Ectodermal cell (in vitro differentiated cells): ENCODE results near the gene ZDHHC1.
"Not testable (repeated sequence)": the region's sequence is repeated elsewhere in the genome, so short reads cannot be mapped to it uniquely, and the experiment has no call there.

ENCODE experiments used
- H3K27ac ChIP-seq: 2 replicates; pipeline ENCODE4 v1.7.0; 2013; ENCODE audit warnings: mild to moderate bottlenecking, low read depth, low read length; ENCODE audit not compliant: insufficient read depth, poor library complexity, severe bottlenecking
- H3K27me3 ChIP-seq: 2 replicates; pipeline ENCODE4 v1.7.0; 2013; ENCODE audit warnings: mild to moderate bottlenecking, low read length; ENCODE audit not compliant: insufficient read depth, control insufficient read depth, poor library complexity, severe bottlenecking
- H3K36me3 ChIP-seq: one replicate; pipeline ENCODE4 v1.7.0; 2013; ENCODE audit warnings: low read length; ENCODE audit not compliant: control insufficient read depth, insufficient read depth
- H3K4me1 ChIP-seq: one replicate; pipeline ENCODE4 v1.7.0; 2013; ENCODE audit warnings: low read length; ENCODE audit not compliant: control insufficient read depth, insufficient read depth
- H3K4me3 ChIP-seq: 2 replicates; pipeline ENCODE4 v1.7.0; 2013; ENCODE audit warnings: low read depth, low read length, control low read depth; ENCODE audit not compliant: insufficient read depth
- H3K9me3 ChIP-seq: 2 replicates; pipeline ENCODE4 v1.7.0; 2013; ENCODE audit warnings: mild to moderate bottlenecking, low read length, moderate library complexity; ENCODE audit not compliant: control insufficient read depth
- WGBS, 2 experiments: methylation state at CpG; one replicate each; pipeline ENCODE4 v1.1.7; 2013; ENCODE audit warnings: missing lambda C conversion rate in 2 of 2; 5-methylcytosine and 5-hydroxymethylcytosine counted together

Gene ZDHHC1

GRCh38 chr16:67388591-67388990 lies 27.7 kb downstream of the ZDHHC1 start:
- peaks cover 20% of the 10 kb centered on the region for H3K27me3 ChIP-seq
- H3K27ac ChIP-seq = no peak overlapping the region
- peaks cover 25% of the 10 kb centered on the region for H3K4me1 ChIP-seq
- no peaks in the 10 kb centered on the region for H3K36me3 ChIP-seq
- H3K9me3 ChIP-seq = no peaks in the 10 kb centered on the region
- H3K4me3 ChIP-seq = no peak overlapping the region
- WGBS, 2 experiments = 87 to 97% methylated on average over 2 of the region's 2 CpGs

- H3K36me3 ChIP-seq = no peaks in the 10 kb centered on the region
- H3K4me3 ChIP-seq = no peak overlapping the region
- 88 to 89% methylated on average over 8 of the region's 8 CpGs for WGBS, 2 experiments
Observed at GRCh38 chr16:67388191-67388590, 28.1 kb downstream of the ZDHHC1 start.

GRCh38 chr16:67387479-67388079 lies 28.7 kb downstream of the ZDHHC1 start:
- no peaks in the 10 kb centered on the region for H3K36me3 ChIP-seq
- H3K4me3 ChIP-seq = no peak overlapping the region
- H3K27ac ChIP-seq = no peak overlapping the region
- H3K4me1 ChIP-seq = peaks cover 18% of the 10 kb centered on the region
- 86 to 88% methylated on average over 8 of the region's 8 CpGs for WGBS, 2 experiments
- peaks cover 10% of the 10 kb centered on the region for H3K27me3 ChIP-seq
- no peaks in the 10 kb centered on the region for H3K9me3 ChIP-seq

More at GRCh38 chr16:67388191-67388590, 28.1 kb downstream of the ZDHHC1 start:
- Histone ChIP-seq H3K4me1 (peaks cover 23% of the 10 kb centered on the region), H3K27me3 (peaks cover 16% of the 10 kb centered on the region), H3K27ac (no peak overlapping the region), H3K9me3 (no peaks in the 10 kb centered on the region)

GRCh38 chr16:67386861-67387455 lies 29.3 kb downstream of the ZDHHC1 start:
- 79 to 87% methylated on average over 5 of the region's 5 CpGs for WGBS, 2 experiments
- no peak overlapping the region for H3K4me3 ChIP-seq
- H3K27me3 ChIP-seq = peaks cover 4% of the 10 kb centered on the region

GRCh38 chr16:67384778-67385510 lies 31.3 kb downstream of the ZDHHC1 start:
- no peak overlapping the region for H3K27ac ChIP-seq
- WGBS, 2 experiments = 91 to 95% methylated on average over 8 of the region's 8 CpGs
- no peaks in the 10 kb centered on the region for H3K4me1 ChIP-seq
- no peaks in the 10 kb centered on the region for H3K27me3 ChIP-seq
- no peaks in the 10 kb centered on the region for H3K9me3 ChIP-seq
- H3K36me3 ChIP-seq = no peaks in the 10 kb centered on the region
- H3K4me3 ChIP-seq = no peak overlapping the region

More at GRCh38 chr16:67386861-67387455, 29.3 kb downstream of the ZDHHC1 start:
- no peaks in the 10 kb centered on the region for H3K9me3 ChIP-seq
- no peak overlapping the region for H3K27ac ChIP-seq
- no peaks in the 10 kb centered on the region for H3K36me3 ChIP-seq
- peaks cover 11% of the 10 kb centered on the region for H3K4me1 ChIP-seq

- 52 to 86% methylated on average over 2 to 3 of the region's 3 CpGs for WGBS, 2 experiments
- no peaks in the 10 kb centered on the region for H3K36me3 ChIP-seq
- no peak overlapping the region for H3K27ac ChIP-seq
- H3K4me3 ChIP-seq = no peak overlapping the region
- H3K4me1 ChIP-seq = no peaks in the 10 kb centered on the region
- H3K9me3 ChIP-seq = no peaks in the 10 kb centered on the region
- H3K27me3 ChIP-seq = no peaks in the 10 kb centered on the region
Observed at GRCh38 chr16:67383284-67383683, 33.0 kb downstream of the ZDHHC1 start.

- no peaks in the 10 kb centered on the region for H3K27me3 ChIP-seq
- no peaks in the 10 kb centered on the region for H3K4me1 ChIP-seq
- H3K9me3 ChIP-seq = no peaks in the 10 kb centered on the region
- no peaks in the 10 kb centered on the region for H3K36me3 ChIP-seq
- 71 to 83% methylated on average over 1 of the region's 1 CpG for WGBS, 2 experiments
- H3K4me3 ChIP-seq = no peak overlapping the region
- H3K27ac ChIP-seq = no peak overlapping the region
Observed at GRCh38 chr16:67378642-67379041, 37.6 kb downstream of the ZDHHC1 start.

- not testable (repeated sequence) for H3K4me1 ChIP-seq, H3K9me3 ChIP-seq, H3K27me3 ChIP-seq, H3K4me3 ChIP-seq, H3K27ac ChIP-seq, H3K36me3 ChIP-seq
- 94 to 96% methylated on average over 10 to 11 of the region's 11 CpGs for WGBS, 2 experiments
Observed at GRCh38 chr16:67376012-67376411, 40.3 kb downstream of the ZDHHC1 start.

- Histone ChIP-seq H3K27me3 (peaks cover 12% of the 10 kb centered on the region), H3K27ac (no peak overlapping the region), H3K36me3 (no peaks in the 10 kb centered on the region)
Observed at GRCh38 chr16:67372664-67373063, 43.6 kb downstream of the ZDHHC1 start.

GRCh38 chr16:67370661-67371060 lies 45.6 kb downstream of the ZDHHC1 start:
- WGBS, 2 experiments = 92 to 94% methylated on average over 4 of the region's 4 CpGs
- H3K27ac ChIP-seq = no peak overlapping the region

More at GRCh38 chr16:67372664-67373063, 43.6 kb downstream of the ZDHHC1 start:
- Histone ChIP-seq H3K4me3 (no peak overlapping the region), H3K9me3 (no peaks in the 10 kb centered on the region), H3K4me1 (no peaks in the 10 kb centered on the region)

More at GRCh38 chr16:67370661-67371060, 45.6 kb downstream of the ZDHHC1 start:
- no peaks in the 10 kb centered on the region for H3K36me3 ChIP-seq
- peaks cover 20% of the 10 kb centered on the region for H3K27me3 ChIP-seq
- no peaks in the 10 kb centered on the region for H3K9me3 ChIP-seq
- no peak overlapping the region for H3K4me3 ChIP-seq
- H3K4me1 ChIP-seq = no peaks in the 10 kb centered on the region
